Measurements from ENCODE around the gene C2orf69. TPM values are rescaled to one million over a fixed set of nuclear protein-coding genes. Genes with fewer than 3 reads are reported as not detected.

C2orf69 gene
- total and polyA plus RNA-seq, 2 of the 8 experiments (the other 6 are each of a cell fraction or from before 2014, with no cell fraction given): 3.9 to 32.0 TPM

- Histone ChIP-seq H2BK12ac (ENCODE audit: low read depth, low read length) (peak overlapping the region; percentile 29; the same call in 1 of the 2 replicates), H3K4ac (replicated peaks; ENCODE audit: insufficient read length, low read depth, low read length) (peak overlapping the region; percentile 99), H2BK5ac (ENCODE audit: low read depth, low read length) (peak overlapping the region; percentile 94), H3K4me2 (ENCODE audit: insufficient read depth in 1 of 2, low read depth in 2 of 2, low read length in 2 of 2) (peak overlapping the region; percentile 75 to 77), H3K4me1 (replicated peaks in 1 of 4; ENCODE audit: control insufficient read depth in 3 of 4, insufficient read depth in 4 of 4, low read length in 3 of 4) (peaks cover 0 to 7% (median 1%) of the 10 kb centered on the region in 4 experiments; a peak in 4 of 7 replicates), H4K5ac (ENCODE audit: insufficient read length, low read depth, low read length) (peak overlapping the region; percentile 98), H3K36me3 (ENCODE audit: control insufficient read depth in 2 of 4, insufficient read depth in 4 of 4, low read length in 3 of 4) (peaks cover 5 to 39% (median 10%) of the 10 kb centered on the region in 4 experiments; a peak in 5 of 8 replicates), H2BK20ac (ENCODE audit: low read length) (no peak overlapping the region), H3K79me2 (ENCODE audit: control insufficient read depth in 1 of 2, insufficient read depth in 2 of 2, low read length in 2 of 2) (peaks cover 17 to 70% of the 10 kb centered on the region in 2 experiments), H2AK5ac (ENCODE audit: low read depth, low read length) (no peak overlapping the region), H3K14ac (ENCODE audit: insufficient read length) (no peak overlapping the region), H3K23me2 (ENCODE audit: low read depth, low read length) (peaks cover 3% of the 10 kb centered on the region), H2BK120ac (replicated peaks; ENCODE audit: low read depth, low read length) (no peak overlapping the region), H3K79me1 (ENCODE audit: low read depth, low read length) (peaks cover 4% of the 10 kb centered on the region; the same call in 1 of the 2 replicates), H3K18ac (ENCODE audit: extremely low read depth, low read length) (peak overlapping the region; percentile 98), H4K8ac (ENCODE audit: extremely low read depth, insufficient read depth, low read length) (peak overlapping the region; percentile 100), H2AFZ (ENCODE audit: low read length) (0 out of 2 replicates have a peak overlapping the region, but pooled peaks have one; percentile 40), H3K9me3 (ENCODE audit: insufficient read depth in 2 of 2, low read depth in 1 of 2, low read length in 1 of 2) (no peaks in the 10 kb centered on the region), H3K27me3 (replicated peaks in 1 of 4; ENCODE audit: control insufficient read depth in 3 of 4, extremely low read depth in 1 of 4, insufficient read depth in 3 of 4, low read length in 3 of 4) (no peaks in the 10 kb centered on the region), H3K9ac (replicated peaks in 1 of 4; ENCODE audit: extremely low read depth in 1 of 4, low read depth in 3 of 4, low read length in 3 of 4) (peak overlapping the region; percentile 80 to 97 (median 96)), H3K56ac (replicated peaks; ENCODE audit: insufficient read length, low read depth, low read length) (peak overlapping the region; percentile 94), H3K23ac (ENCODE audit: insufficient read length) (no peak overlapping the region), H2BK15ac (ENCODE audit: low read length) (no peak overlapping the region), H3K4me3 (ENCODE audit: extremely low read depth in 1 of 4, insufficient read depth in 2 of 4, low read depth in 3 of 4, low read length in 4 of 4) (peak overlapping the region; percentile 85 to 99 (median 92)), H4K20me1 (replicated peaks in 1 of 2; ENCODE audit: control insufficient read depth in 1 of 2, insufficient read depth in 2 of 2, low read length in 2 of 2) (peaks cover 2 to 3% of the 10 kb centered on the region in 2 experiments), H4K91ac (replicated peaks; ENCODE audit: insufficient read length, low read length) (no peak overlapping the region), H3K27ac (ENCODE audit: low read depth, low read length) (peak overlapping the region; percentile 99)
- peak; percentile 7 for TF ChIP-seq SAP30 (IDR thresholded peaks at IDR 0.05; ENCODE audit: insufficient read depth, insufficient replicate concordance, low read length)
- no peak for TF ChIP-seq CTCF (IDR thresholded peaks at IDR 0.05; ENCODE audit: control extremely low read depth in 1 of 3, insufficient read depth in 1 of 3, low read depth in 1 of 3, low read length in 3 of 3)
- TF ChIP-seq BRCA1 (IDR thresholded peaks at IDR 0.05; ENCODE audit: low read depth, low read length): no peak
- TF ChIP-seq E2F6 (IDR thresholded peaks at IDR 0.05): no peak
- no peak for TF ChIP-seq RBBP5 (IDR thresholded peaks at IDR 0.05; ENCODE audit: borderline replicate concordance, low read depth, low read length)
- no peak for TF ChIP-seq EP300 (IDR thresholded peaks at IDR 0.05; ENCODE audit: borderline replicate concordance in 1 of 2, low read depth in 2 of 2, low read length in 2 of 2)
- FAIRE-seq (no peak), DNase-seq (ENCODE audit: low read depth in 1 of 2, low spot score in 2 of 2) (no peak)
- ChIA-PET POLR2A (ENCODE audit: partially characterized antibody) (interaction anchor here (1.0 to 2.1 kb wide), 7 partner anchors 9 to 908 kb away, joined by 3 to 10 read pairs (median 4); partner anchors contain the start of genes C2orf69 and CLK1), CTCF (ENCODE audit: partially characterized antibody) (interaction anchor here (0.7 kb wide), 1 partner anchor 251 kb away, joined by 3 read pairs; no protein-coding TSS in a partner anchor)
- 4% methylated on average over 10 of the region's 10 CpGs; no CpG with 5 or more reads in 1 of the 2 experiments for WGBS, 2 experiments (ENCODE audit: extremely low coverage in 1 of 2, insufficient coverage in 1 of 2, insufficient read length in 1 of 2, insufficient replicate concordance in 2 of 2, low coverage in 1 of 2, low lambda C conversion rate in 2 of 2, missing lambda C conversion rate in 1 of 2)
These were observed 44.9 kb downstream of the C2orf69 start for GRCh38 chr2:199956062-199956380.

All from H1 (cell line).